GM12878 (cell line): ENCODE data around the gene TMPRSS9. TPM values are rescaled to one million over a fixed set of nuclear protein-coding genes. Genes with fewer than 3 reads are reported as not detected.

Experiments
- BCL11A ChIP-seq: IDR thresholded peaks from 2 replicates; pipeline ENCODE4 v1.6.1; 2011; ENCODE audit warnings: low read depth, low read length
- CEBPB ChIP-seq, 2 experiments: fragments of 150-350 bp in 1 of 2; IDR thresholded peaks; 2 replicates each; pipeline ENCODE4 v1.6.1; 2012 to 2014; ENCODE audit warnings: low read depth in 2 of 2, low read length in 2 of 2, borderline replicate concordance in 1 of 2, inconsistent platforms in 1 of 2
- DPF2 ChIP-seq: fragments of 450-650 bp; IDR thresholded peaks from 2 replicates; pipeline ENCODE4 v1.6.1; 2017; ENCODE audit warnings: mild to moderate bottlenecking
- EGR1 ChIP-seq, 2 experiments: IDR thresholded peaks; 1 replicate in 1 of 2; 2 replicates in 1 of 2; pipeline ENCODE4 v1.6.1; 2011 to 2012; ENCODE audit warnings: low read depth in 2 of 2, low read length in 2 of 2, borderline replicate concordance in 1 of 2, mild to moderate bottlenecking in 1 of 2, moderate library complexity in 1 of 2
- FOXK2 ChIP-seq: fragments of 450-650 bp; IDR thresholded peaks from 2 replicates; pipeline ENCODE4 v1.6.1; 2017; ENCODE audit warnings: mild to moderate bottlenecking, moderate library complexity
- IKZF1 ChIP-seq: fragments of 450-650 bp; conservative IDR thresholded peaks from 2 replicates; pipeline ENCODE4 v1.6.1; 2017; ENCODE audit warnings: antibody characterized with exemption, mild to moderate bottlenecking
- MTA3 ChIP-seq: IDR thresholded peaks from 2 replicates; pipeline ENCODE4 v1.6.1; 2012; ENCODE audit warnings: low read length, inconsistent platforms, borderline replicate concordance
- MXI1 ChIP-seq: fragments of 150-350 bp; IDR thresholded peaks from 2 replicates; pipeline ENCODE4 v1.6.1; 2011; ENCODE audit warnings: low read depth, mild to moderate bottlenecking, inconsistent platforms, low read length, improper control_type of control experiment
- NRF1 ChIP-seq: conservative IDR thresholded peaks from 2 replicates; pipeline ENCODE4 v1.6.1; 2011; ENCODE audit warnings: mild to moderate bottlenecking, low read depth, low read length, improper control_type of control experiment
- SIX5 ChIP-seq: IDR thresholded peaks from 2 replicates; pipeline ENCODE4 v1.6.1; 2011; ENCODE audit warnings: mild to moderate bottlenecking, low read depth, low read length, moderate library complexity; ENCODE audit not compliant: severe bottlenecking
- SREBF1 ChIP-seq: IDR thresholded peaks from 2 replicates; pipeline ENCODE4 v1.6.1; 2012; ENCODE audit warnings: mild to moderate bottlenecking, low read length
- SRF ChIP-seq, 2 experiments: IDR thresholded peaks; 2 replicates each; pipeline ENCODE4 v1.6.1; 2011; ENCODE audit warnings: low read depth in 2 of 2, low read length in 2 of 2, mild to moderate bottlenecking in 1 of 2, moderate library complexity in 1 of 2
- TBL1XR1 ChIP-seq: IDR thresholded peaks from 2 replicates; pipeline ENCODE4 v1.6.1; 2012; ENCODE audit warnings: low read depth, low read length, improper control_type of control experiment
- TCF7 ChIP-seq: IDR thresholded peaks from 2 replicates; pipeline ENCODE4 v1.6.1; 2014; ENCODE audit warnings: antibody characterized with exemption, borderline replicate concordance
- ZBTB11 ChIP-seq: fragments of 450-650 bp; formaldehyde crosslinking; IDR thresholded peaks from 2 replicates; pipeline ENCODE4 v1.5.0; 2022; ENCODE audit warnings: mild to moderate bottlenecking, missing genetic modification characterization
- ZBTB40 ChIP-seq: fragments of 450-650 bp; IDR thresholded peaks from 2 replicates; pipeline ENCODE4 v1.6.1; 2016; ENCODE audit warnings: mild to moderate bottlenecking, moderate library complexity, borderline replicate concordance
- ZNF207 ChIP-seq: fragments of 450-650 bp; IDR thresholded peaks from 2 replicates; pipeline ENCODE4 v1.6.1; 2014; ENCODE audit warnings: antibody characterized with exemption, mild to moderate bottlenecking, borderline replicate concordance
- ZZZ3 ChIP-seq: IDR thresholded peaks from 2 replicates; pipeline ENCODE4 v1.6.1; 2011; ENCODE audit warnings: low read depth; ENCODE audit not compliant: control insufficient read depth, insufficient read length
- polyA plus RNA-seq, 11 experiments: library from polyadenylated mRNA; depleted of rRNA in 4 of 11; unstranded in 6 of 11; stranded (reverse) in 5 of 11; fragments of >200 nt; fragmentation: Nextera tagmentation in 4 of 11; fragmentation: Illumina TruSeq in 1 of 11; extraction: Ambion mirVana in 4 of 11; extraction: Trizol in 1 of 11; gene quantifications; 1 replicate in 1 of 11; 2 replicates in 10 of 11; pipeline versions ENCODE4 v1.2.1 to v1.2.3, GENCODE V29; 2011 to 2016; ENCODE audit warnings: inconsistent platforms in 2 of 11, missing spikeins in 2 of 11, low read depth in 1 of 11
- total RNA-seq, 4 experiments: library from RNA; depleted of rRNA in 3 of 4; stranded (reverse); fragments of >200 nt in 3 of 4; fragmentation: Illumina TruSeq in 1 of 4; extraction: Trizol in 1 of 4; gene quantifications; 2 replicates each; pipeline versions ENCODE4 v1.2.1 to v1.2.3, GENCODE V29; 2013 to 2021
- TF ChIP-seq, protein P1 (sequence below): IDR thresholded peaks from 2 replicates; pipeline ENCODE4 v1.6.1; 2012; ENCODE audit warnings: low read depth, low read length, improper control_type of control experiment
- TF ChIP-seq, protein P2 (sequence below): IDR thresholded peaks from 2 replicates; pipeline ENCODE4 v1.6.1; 2012; ENCODE audit warnings: low read depth, low read length, improper control_type of control experiment

The TMPRSS9 gene
- total and polyA plus RNA-seq, 10 of the 15 experiments (the other 5 are each of a cell fraction or from before 2014, with no cell fraction given): 0.24 TPM; not detected in 9

- TF ChIP-seq, protein P1, sequence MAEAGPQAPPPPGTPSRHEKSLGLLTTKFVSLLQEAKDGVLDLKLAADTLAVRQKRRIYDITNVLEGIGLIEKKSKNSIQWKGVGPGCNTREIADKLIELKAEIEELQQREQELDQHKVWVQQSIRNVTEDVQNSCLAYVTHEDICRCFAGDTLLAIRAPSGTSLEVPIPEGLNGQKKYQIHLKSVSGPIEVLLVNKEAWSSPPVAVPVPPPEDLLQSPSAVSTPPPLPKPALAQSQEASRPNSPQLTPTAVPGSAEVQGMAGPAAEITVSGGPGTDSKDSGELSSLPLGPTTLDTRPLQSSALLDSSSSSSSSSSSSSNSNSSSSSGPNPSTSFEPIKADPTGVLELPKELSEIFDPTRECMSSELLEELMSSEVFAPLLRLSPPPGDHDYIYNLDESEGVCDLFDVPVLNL: peak; percentile 65; the same call in 1 of the 2 replicates
- TF ChIP-seq NRF1 (peak; percentile 89), SIX5 (peak; percentile 91), MXI1 (peak; percentile 78; the same call in 1 of the 2 replicates), SRF (IDR thresholded peaks at IDR 0.05; ENCODE audit: low read depth in 2 of 2, low read length in 2 of 2) (peak in 1 of 2 experiments; percentile 86; a peak in 2 of 4 replicates), DPF2 (peak; percentile 31; the same call in 1 of the 2 replicates), MTA3 (peak; percentile 82; the same call in 1 of the 2 replicates), TBL1XR1 (no peak), EGR1 (IDR thresholded peaks at IDR 0.05; ENCODE audit: borderline replicate concordance in 1 of 2, low read depth in 2 of 2, low read length in 2 of 2) (0 out of 3 replicates have a peak, but pooled peaks of 1 of the 2 experiments have one; percentile 1), SREBF1 (peak; percentile 73; the same call in 1 of the 2 replicates), ZBTB40 (peak; percentile 89), TCF7 (no peak), CEBPB (IDR thresholded peaks at IDR 0.05; ENCODE audit: borderline replicate concordance in 1 of 2, low read depth in 2 of 2, low read length in 2 of 2) (peak in 1 of 2 experiments; percentile 74; a peak in 1 of 4 replicates), FOXK2 (peak; percentile 79), ZBTB11 (CRISPR knock-in tag) (peak; percentile 64), ZZZ3 (no peak), BCL11A (peak; percentile 8; the same call in 1 of the 2 replicates), IKZF1 (peak; percentile 99), ZNF207 (peak; percentile 96; the same call in 1 of the 2 replicates)
- TF ChIP-seq, protein P2, sequence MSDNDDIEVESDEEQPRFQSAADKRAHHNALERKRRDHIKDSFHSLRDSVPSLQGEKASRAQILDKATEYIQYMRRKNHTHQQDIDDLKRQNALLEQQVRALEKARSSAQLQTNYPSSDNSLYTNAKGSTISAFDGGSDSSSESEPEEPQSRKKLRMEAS: peak; percentile 93
Observed at GRCh38 chr19:2427429-2428320, 67.6 kb downstream of the TMPRSS9 start, which contains the start of gene TIMM13 (continued).
